K562 (cell line): Measurements from ENCODE around the gene CCDC106. TPM values are rescaled to one million over a fixed set of nuclear protein-coding genes. Genes with fewer than 3 reads are reported as not detected.

ENCODE experiments used
- CBFA2T3 ChIP-seq: fragments of 450-650 bp; IDR thresholded peaks from 2 replicates; pipeline ENCODE4 v1.6.1; 2017
- CBFB ChIP-seq: sonication (generic); formaldehyde crosslinking; IDR thresholded peaks from 2 replicates; pipeline ENCODE4 v1.4.0; 2020; ENCODE audit warnings: mild to moderate bottlenecking, missing genetic modification reagents
- DMBX1 ChIP-seq: fragments of 250-450 bp; sonication (Bioruptor Pico); IDR thresholded peaks from 2 replicates; pipeline ENCODE4 v1.8.0; 2022; ENCODE audit warnings: inconsistent platforms, mild to moderate bottlenecking, moderate library complexity, borderline replicate concordance
- ETV5 ChIP-seq: sonication (generic); formaldehyde crosslinking; IDR thresholded peaks from 2 replicates; pipeline ENCODE4 v1.4.0; 2020; ENCODE audit warnings: low read depth, mild to moderate bottlenecking, missing genetic modification reagents
- FOXA3 ChIP-seq, 2 experiments: fragments of 450-650 bp in 1 of 2; sonication (generic) in 1 of 2; formaldehyde crosslinking; IDR thresholded peaks in 1 of 2; conservative IDR thresholded peaks in 1 of 2; 2 replicates each; pipeline versions ENCODE4 v1.4.0 to v1.8.0; 2020 to 2022; ENCODE audit warnings: mild to moderate bottlenecking in 2 of 2, missing genetic modification reagents in 1 of 2
- GABPB2 ChIP-seq: fragments of 250-450 bp; sonication (Bioruptor Pico); conservative IDR thresholded peaks from 2 replicates; pipeline ENCODE4 v1.5.1; 2021; ENCODE audit warnings: mild to moderate bottlenecking
- GTF2A2 ChIP-seq: IDR thresholded peaks from 2 replicates; pipeline ENCODE4 v1.6.1; 2016; ENCODE audit warnings: mild to moderate bottlenecking, missing genetic modification characterization, missing compliant biosample characterization
- NCOA2 ChIP-seq, 2 experiments: fragments of 450-650 bp; IDR thresholded peaks; 2 replicates each; pipeline ENCODE4 v1.6.1; 2018; ENCODE audit warnings: mild to moderate bottlenecking in 2 of 2, moderate library complexity in 1 of 2; ENCODE audit not compliant: partially characterized antibody in 2 of 2
- POLR2B ChIP-seq: fragments of 450-650 bp; IDR thresholded peaks from 2 replicates; pipeline ENCODE4 v1.6.1; 2018; ENCODE audit warnings: low read depth; ENCODE audit not compliant: partially characterized antibody
- RBFOX2 ChIP-seq: fragments of 200-400 bp; formaldehyde crosslinking; IDR thresholded peaks from 2 replicates; pipeline ENCODE4 v1.6.1; 2017; ENCODE audit warnings: low read depth, mild to moderate bottlenecking, low read length, moderate library complexity
- SMAD2 ChIP-seq: fragments of 150-350 bp; IDR thresholded peaks from 2 replicates; pipeline ENCODE4 v1.6.1; 2014; ENCODE audit warnings: low read depth, mild to moderate bottlenecking, low read length
- SRF ChIP-seq, 2 experiments: fragments of 250-450, 450-650 bp in 1 of 2; sonication (Bioruptor Pico) in 1 of 2; sonication (generic) in 1 of 2; formaldehyde crosslinking; IDR thresholded peaks; 2 replicates each; pipeline versions ENCODE4 v1.5.0 to v1.5.1; 2020 to 2022; ENCODE audit warnings: mild to moderate bottlenecking in 1 of 2, missing genetic modification reagents in 1 of 2
- SRSF7 ChIP-seq: fragments of 200-400 bp; formaldehyde crosslinking; optimal IDR thresholded peaks from 2 replicates; pipeline ENCODE3; 2017; ENCODE audit warnings: mild to moderate bottlenecking, low read depth, low read length
- STAT5B ChIP-seq: fragments of 250-450 bp; sonication (Bioruptor Pico); IDR thresholded peaks from 2 replicates; pipeline ENCODE4 v1.8.0; 2021; ENCODE audit warnings: mild to moderate bottlenecking, inconsistent platforms
- TAF15 ChIP-seq: fragments of 200-400 bp; formaldehyde crosslinking; IDR thresholded peaks from 2 replicates; pipeline ENCODE4 v1.6.1; 2017; ENCODE audit warnings: mild to moderate bottlenecking, low read depth, low read length, moderate library complexity
- XRCC5 ChIP-seq: fragments of 200-400 bp; formaldehyde crosslinking; IDR thresholded peaks from 2 replicates; pipeline ENCODE4 v1.6.1; 2017; ENCODE audit warnings: low read depth, mild to moderate bottlenecking, low read length
- YY1 ChIP-seq, 3 experiments: IDR thresholded peaks; 2 replicates each; pipeline ENCODE4 v1.6.1; 2011; ENCODE audit warnings: low read length in 2 of 3, mild to moderate bottlenecking in 2 of 3, moderate library complexity in 2 of 3, borderline replicate concordance in 1 of 3, control low read depth in 1 of 3, low read depth in 1 of 3; ENCODE audit not compliant: insufficient read depth in 3 of 3, insufficient replicate concordance in 2 of 3, control insufficient read depth in 1 of 3, insufficient read length in 1 of 3; ENCODE audit errors: extremely low read depth in 1 of 3
- ZNF431 ChIP-seq: sonication (generic); formaldehyde crosslinking; IDR thresholded peaks from 2 replicates; pipeline ENCODE4 v1.8.0; 2022; ENCODE audit warnings: mild to moderate bottlenecking, missing genetic modification reagents
- polyA plus RNA-seq, 8 experiments: library from polyadenylated mRNA; depleted of rRNA in 4 of 8; stranded (reverse) in 5 of 8; unstranded in 3 of 8; fragments of >200 nt; fragmentation: Nextera tagmentation in 2 of 8; fragmentation: Illumina TruSeq in 1 of 8; extraction: Ambion mirVana in 2 of 8; extraction: Trizol in 1 of 8; gene quantifications; 2 replicates each; pipeline versions ENCODE4 v1.2.1 to v1.2.3, GENCODE V29; 2011 to 2014; ENCODE audit warnings: inconsistent platforms in 1 of 8, missing spikeins in 1 of 8
- total RNA-seq, 7 experiments: library from RNA; depleted of rRNA in 6 of 7; stranded (reverse); fragments of >200 nt in 6 of 7; fragmentation: Illumina TruSeq in 2 of 7; extraction: Trizol in 2 of 7; gene quantifications; 2 replicates each; pipeline versions ENCODE4 v1.2.1 to v1.2.3, GENCODE V29; 2011 to 2021; ENCODE audit warnings: low replicate concordance in 1 of 7
- TF ChIP-seq, protein P1 (sequence below): sonication (generic); IDR thresholded peaks from 2 replicates; pipeline ENCODE4 v1.6.1; 2016
- TF ChIP-seq, protein P2 (sequence below): fragments of 450-650 bp; IDR thresholded peaks from 2 replicates; pipeline ENCODE4 v1.7.0; 2016; ENCODE audit warnings: borderline replicate concordance
- TF ChIP-seq, protein P3 (sequence below): fragments of 250-450 bp; sonication (Bioruptor Pico); IDR thresholded peaks from 2 replicates; pipeline ENCODE4 v1.5.0; 2021
- TF ChIP-seq, protein P4 (sequence below): IDR thresholded peaks from 2 replicates; pipeline ENCODE4 v1.6.1; 2011; ENCODE audit not compliant: insufficient read length; ENCODE audit errors: extremely low read depth

Gene CCDC106
- total and polyA plus RNA-seq, 9 of the 15 experiments (the other 6 are each of a cell fraction or from before 2014, with no cell fraction given) = 0.10 to 27.5 (median 15.0) TPM; not detected in 1

DNA sequence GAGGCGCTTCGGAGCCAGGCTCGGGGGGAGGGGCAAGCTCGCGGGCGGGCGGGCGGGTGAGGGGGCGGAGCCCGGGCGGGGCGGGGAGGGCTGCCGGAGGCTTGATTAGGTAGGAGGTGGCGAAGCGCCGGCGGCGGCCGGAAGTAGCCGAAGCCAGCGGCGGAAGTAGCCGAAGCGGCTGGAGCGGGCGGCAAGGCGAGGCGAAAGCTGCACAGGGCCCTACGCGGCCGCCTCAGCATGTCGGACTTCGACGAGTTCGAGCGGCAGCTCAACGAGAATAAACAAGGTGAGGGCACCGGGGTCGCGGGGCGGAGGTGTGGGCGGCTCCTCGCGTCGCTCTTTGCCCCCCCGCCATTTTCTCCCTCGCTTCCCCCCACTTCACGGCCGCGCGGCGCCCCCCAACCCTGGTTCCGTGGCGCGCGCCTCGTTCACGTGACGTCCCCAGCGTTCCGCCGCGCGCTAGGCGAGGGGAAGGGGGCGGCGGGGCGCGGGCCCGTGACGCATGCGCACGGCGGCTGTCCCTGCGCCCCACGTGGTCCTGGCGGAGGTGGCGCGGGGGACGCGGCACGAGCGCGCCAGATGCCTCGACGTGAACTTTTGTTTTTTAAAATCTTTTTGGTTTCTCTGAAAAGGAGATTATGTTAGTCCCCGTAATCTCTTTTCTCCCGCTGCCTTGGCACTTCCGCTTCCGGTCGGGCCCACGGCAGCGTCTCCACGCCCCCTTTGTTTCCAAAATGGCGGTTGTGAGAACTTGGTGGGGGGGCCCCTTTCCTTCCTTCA is 7.0 kb downstream of the CCDC106 start, which contains the start of gene U2AF2 (continued):
- TF ChIP-seq, protein P1, sequence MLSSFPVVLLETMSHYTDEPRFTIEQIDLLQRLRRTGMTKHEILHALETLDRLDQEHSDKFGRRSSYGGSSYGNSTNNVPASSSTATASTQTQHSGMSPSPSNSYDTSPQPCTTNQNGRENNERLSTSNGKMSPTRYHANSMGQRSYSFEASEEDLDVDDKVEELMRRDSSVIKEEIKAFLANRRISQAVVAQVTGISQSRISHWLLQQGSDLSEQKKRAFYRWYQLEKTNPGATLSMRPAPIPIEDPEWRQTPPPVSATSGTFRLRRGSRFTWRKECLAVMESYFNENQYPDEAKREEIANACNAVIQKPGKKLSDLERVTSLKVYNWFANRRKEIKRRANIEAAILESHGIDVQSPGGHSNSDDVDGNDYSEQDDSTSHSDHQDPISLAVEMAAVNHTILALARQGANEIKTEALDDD = no peak
- TF ChIP-seq, protein P2, sequence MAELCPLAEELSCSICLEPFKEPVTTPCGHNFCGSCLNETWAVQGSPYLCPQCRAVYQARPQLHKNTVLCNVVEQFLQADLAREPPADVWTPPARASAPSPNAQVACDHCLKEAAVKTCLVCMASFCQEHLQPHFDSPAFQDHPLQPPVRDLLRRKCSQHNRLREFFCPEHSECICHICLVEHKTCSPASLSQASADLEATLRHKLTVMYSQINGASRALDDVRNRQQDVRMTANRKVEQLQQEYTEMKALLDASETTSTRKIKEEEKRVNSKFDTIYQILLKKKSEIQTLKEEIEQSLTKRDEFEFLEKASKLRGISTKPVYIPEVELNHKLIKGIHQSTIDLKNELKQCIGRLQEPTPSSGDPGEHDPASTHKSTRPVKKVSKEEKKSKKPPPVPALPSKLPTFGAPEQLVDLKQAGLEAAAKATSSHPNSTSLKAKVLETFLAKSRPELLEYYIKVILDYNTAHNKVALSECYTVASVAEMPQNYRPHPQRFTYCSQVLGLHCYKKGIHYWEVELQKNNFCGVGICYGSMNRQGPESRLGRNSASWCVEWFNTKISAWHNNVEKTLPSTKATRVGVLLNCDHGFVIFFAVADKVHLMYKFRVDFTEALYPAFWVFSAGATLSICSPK = no peak
- no peak for TF ChIP-seq CBFA2T3
- TF ChIP-seq RBFOX2 = peak; percentile 92
- TF ChIP-seq SRF (CRISPR knock-in tag; IDR thresholded peaks at IDR 0.05) = peak in 1 of 2 experiments; percentile 41; a peak in 1 of 4 replicates
- TF ChIP-seq, protein P3, sequence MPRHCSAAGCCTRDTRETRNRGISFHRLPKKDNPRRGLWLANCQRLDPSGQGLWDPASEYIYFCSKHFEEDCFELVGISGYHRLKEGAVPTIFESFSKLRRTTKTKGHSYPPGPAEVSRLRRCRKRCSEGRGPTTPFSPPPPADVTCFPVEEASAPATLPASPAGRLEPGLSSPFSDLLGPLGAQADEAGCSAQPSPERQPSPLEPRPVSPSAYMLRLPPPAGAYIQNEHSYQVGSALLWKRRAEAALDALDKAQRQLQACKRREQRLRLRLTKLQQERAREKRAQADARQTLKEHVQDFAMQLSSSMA (CRISPR knock-in tag) = peak; percentile 80; the same call in 1 of the 2 replicates
- TF ChIP-seq, protein P4, sequence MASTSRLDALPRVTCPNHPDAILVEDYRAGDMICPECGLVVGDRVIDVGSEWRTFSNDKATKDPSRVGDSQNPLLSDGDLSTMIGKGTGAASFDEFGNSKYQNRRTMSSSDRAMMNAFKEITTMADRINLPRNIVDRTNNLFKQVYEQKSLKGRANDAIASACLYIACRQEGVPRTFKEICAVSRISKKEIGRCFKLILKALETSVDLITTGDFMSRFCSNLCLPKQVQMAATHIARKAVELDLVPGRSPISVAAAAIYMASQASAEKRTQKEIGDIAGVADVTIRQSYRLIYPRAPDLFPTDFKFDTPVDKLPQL = no peak
- TF ChIP-seq SRSF7 = no peak
- no peak for TF ChIP-seq TAF15
- no peak for TF ChIP-seq NCOA2 (IDR thresholded peaks at IDR 0.05; ENCODE audit: partially characterized antibody in 2 of 2)
- peak; percentile 56; the same call in 1 of the 2 replicates for TF ChIP-seq ETV5 (CRISPR knock-in tag)
- TF ChIP-seq SMAD2 = no peak
- TF ChIP-seq GABPB2 (CRISPR knock-in tag) = no peak
- no peak for TF ChIP-seq STAT5B
- TF ChIP-seq CBFB = no peak
- no peak for TF ChIP-seq FOXA3 (CRISPR knock-in tag; conservative IDR thresholded peaks at IDR 0.05 in 1 of 2, IDR thresholded peaks at IDR 0.05 in 1 of 2)
- TF ChIP-seq YY1 (IDR thresholded peaks at IDR 0.05; ENCODE audit: borderline replicate concordance in 1 of 3, control insufficient read depth in 1 of 3, extremely low read depth in 1 of 3, insufficient read depth in 3 of 3, insufficient read length in 1 of 3, insufficient replicate concordance in 2 of 3, low read depth in 1 of 3, low read length in 2 of 3) = peak; percentile 69 to 96 (median 92)
- peak; percentile 82 for TF ChIP-seq POLR2B
- no peak for TF ChIP-seq GTF2A2
- no peak for TF ChIP-seq DMBX1 (CRISPR knock-in tag)
- peak; percentile 59; the same call in 1 of the 2 replicates for TF ChIP-seq ZNF431 (CRISPR knock-in tag)
- no peak for TF ChIP-seq XRCC5
